Adrenal gland (tissue), 12 donors: Measurements from ENCODE around the gene SMARCA1. TPM values are rescaled to one million over a fixed set of nuclear protein-coding genes. Genes with fewer than 3 reads are reported as not detected.

Experiments
- DNase-seq, 7 donors: peaks; one replicate each; pipeline ENCODE4 v3.0.0-alpha.2; 2019 to 2020
- H3K27ac ChIP-seq, 5 donors: fragments of 200-600 bp; sonication (generic) in 4 of 5; 1 replicate in 3 of 5; 2 replicates in 2 of 5; pipeline versions ENCODE4 v1.5.1 to v1.8.0; 2016 to 2020; ENCODE audit warnings: mild to moderate bottlenecking in 1 of 5
- H3K27me3 ChIP-seq: fragments of 200-600 bp; 2 replicates; pipeline ENCODE4 v1.8.0; 2021
- H3K36me3 ChIP-seq, 2 donors: fragments of 200-600 bp; replicated peaks in 1 of 2; 1 replicate in 1 of 2; 2 replicates in 1 of 2; pipeline versions ENCODE4 v1.5.1 to v1.8.0; 2018 to 2022
- H3K4me1 ChIP-seq, 2 donors: fragments of 200-600 bp; replicated peaks in 1 of 2; 1 replicate in 1 of 2; 2 replicates in 1 of 2; pipeline versions ENCODE4 v1.5.1 to v1.8.0; 2018 to 2021
- H3K4me3 ChIP-seq, 4 donors: fragments of 200-600 bp; sonication (generic) in 3 of 4; one replicate each; pipeline ENCODE4 v1.5.1; 2016 to 2018
- H3K9me3 ChIP-seq, 3 donors: fragments of 200-600 bp; sonication (generic) in 1 of 3; replicated peaks in 1 of 3; 1 replicate in 2 of 3; 2 replicates in 1 of 3; pipeline versions ENCODE4 v1.5.1 to v1.8.0; 2016 to 2021
- CTCF ChIP-seq, 6 experiments: fragments of 450-650 bp in 4 of 6; fragments of 200-600 bp in 2 of 6; sonication (generic) in 1 of 6; IDR thresholded peaks; 1 replicate in 5 of 6; 2 replicates in 1 of 6; pipeline versions ENCODE4 v1.5.1 to v1.8.0; 2016 to 2021; ENCODE audit warnings: antibody characterized with exemption in 6 of 6, mild to moderate bottlenecking in 2 of 6, moderate library complexity in 1 of 6
- POLR2A ChIP-seq, 2 donors: fragments of 450-650 bp; IDR thresholded peaks; one replicate each; pipeline ENCODE4 v1.6.1; 2017; ENCODE audit warnings: antibody characterized with exemption in 2 of 2, mild to moderate bottlenecking in 2 of 2, moderate library complexity in 1 of 2
- WGBS, 4 donors: extraction: QIAGEN DNeasy Blood & Tissue Kit in 2 of 4; methylation state at CpG; one replicate each; pipeline versions ENCODE4 v1.1.5 to v1.1.7; 2013 to 2017; 5-methylcytosine and 5-hydroxymethylcytosine counted together
- intact Hi-C, 2 donors: fragments of 100-400 bp; cut with DNase I; formaldehyde crosslinking; loops; one replicate each; pipeline versions ENCODE4 v1.14.1 to v1.15.0; 2022 to 2023
- polyA plus RNA-seq, 3 donors: library from polyadenylated mRNA; stranded (reverse); fragments of 200-250 nt in 2 of 3; fragments of 350-450 nt in 1 of 3; fragmentation: Illumina TruSeq in 1 of 3; extraction: RNeasy Lipid Tissue Mini Kit (QIAGEN cat#74804) in 1 of 3; gene quantifications; one replicate each; pipeline ENCODE4 v1.2.3, GENCODE V29; 2013 to 2014
- total RNA-seq, 9 donors: library from RNA; depleted of rRNA in 4 of 9; stranded (reverse); fragments of >200 nt in 4 of 9; fragments of 120-200 nt in 1 of 9; fragmentation: NEBNext Ultra II Directional in 1 of 9; extraction: Animal tissue kit (Norgen Biotek cat#: 25700) in 1 of 9; gene quantifications; one replicate each; pipeline versions ENCODE4 v1.1.0 to v1.2.4, GENCODE V29; 2013 to 2023
- donor health status: healthy with polysubstance abuse.
- donor health status: Bipolar disorder and iron deficiency.
- donor health status: DM: yes; HTN: yes; CAD: no.
- donor health status: DM: no; HTN: no; CAD: no.
- donor health status: DM: no; HTN: no; CAD: no.
- donor health status: DM: yes; HTN: yes; CAD: no.

Gene SMARCA1
- total and polyA plus RNA-seq, 12 donors = 31.0 to 160 (median 110) TPM

GRCh38 chrX:129511689-129512088, 11.6 kb downstream of the SMARCA1 start:
- H3K9me3 ChIP-seq = no peaks in the 10 kb centered on the region
- no peak overlapping the region for H3K27ac ChIP-seq
- no peak for DNase-seq
- peaks cover 0 to 13% of the 10 kb centered on the region in 2 donors for H3K4me1 ChIP-seq
- H3K36me3 ChIP-seq = peaks cover 0 to 12% of the 10 kb centered on the region in 2 donors
- intact Hi-C loops = no loop called here
- no peak overlapping the region for H3K4me3 ChIP-seq
- no peaks in the 10 kb centered on the region for H3K27me3 ChIP-seq
- no peak for TF ChIP-seq CTCF (IDR thresholded peaks at IDR 0.05)
- TF ChIP-seq POLR2A (IDR thresholded peaks at IDR 0.05) = no peak
- 67 to 82% (median 76%) methylated on average over 5 of the region's 5 CpGs for WGBS, 4 donors

GRCh38 chrX:129510331-129510730, 13.0 kb downstream of the SMARCA1 start:
- TF ChIP-seq CTCF (IDR thresholded peaks at IDR 0.05) (no peak), POLR2A (IDR thresholded peaks at IDR 0.05) (no peak)
- H3K27me3 ChIP-seq = no peaks in the 10 kb centered on the region
- peaks cover 0 to 13% of the 10 kb centered on the region in 2 donors for H3K4me1 ChIP-seq
- WGBS, 4 donors = 20 to 36% (median 27%) methylated on average over 7 of the region's 7 CpGs
- H3K27ac ChIP-seq = no peak overlapping the region
- peak; percentile 22 to 64 (median 60) for DNase-seq
- H3K4me3 ChIP-seq = no peak overlapping the region
- no peaks in the 10 kb centered on the region for H3K9me3 ChIP-seq
- intact Hi-C loops = no loop called here
- peaks cover 0 to 22% of the 10 kb centered on the region in 2 donors for H3K36me3 ChIP-seq

- Histone ChIP-seq H3K9me3 (no peaks in the 10 kb centered on the region), H3K27me3 (no peaks in the 10 kb centered on the region), H3K4me1 (no peaks in the 10 kb centered on the region), H3K4me3 (no peak overlapping the region), H3K36me3 (peaks cover 0 to 47% of the 10 kb centered on the region in 2 donors), H3K27ac (no peak overlapping the region)
- no peak for DNase-seq
- 65 to 86% (median 75%) methylated on average over 3 of the region's 3 CpGs for WGBS, 4 donors
- intact Hi-C loops = no loop called here
- TF ChIP-seq POLR2A (IDR thresholded peaks at IDR 0.05) (no peak), CTCF (IDR thresholded peaks at IDR 0.05) (no peak)
Observed at GRCh38 chrX:129497146-129497843, 26.0 kb downstream of the SMARCA1 start.

GRCh38 chrX:129496625-129497024, 26.7 kb downstream of the SMARCA1 start:
- DNase-seq = no peak
- TF ChIP-seq CTCF (IDR thresholded peaks at IDR 0.05) (no peak), POLR2A (IDR thresholded peaks at IDR 0.05) (no peak)
- 76 to 95% (median 88%) methylated on average over 6 of the region's 6 CpGs for WGBS, 4 donors
- Histone ChIP-seq H3K4me1 (no peaks in the 10 kb centered on the region), H3K4me3 (no peak overlapping the region), H3K27me3 (no peaks in the 10 kb centered on the region), H3K9me3 (no peaks in the 10 kb centered on the region), H3K36me3 (peaks cover 0 to 44% of the 10 kb centered on the region in 2 donors), H3K27ac (no peak overlapping the region)
- intact Hi-C loops = no loop called here
